Measurements from ENCODE around the gene CADM1. TPM values are rescaled to one million over a fixed set of nuclear protein-coding genes. Genes with fewer than 3 reads are reported as not detected.

The CADM1 gene
- total RNA-seq, 1 experiment from 2014 or later, result 0.79 TPM

GRCh38 chr11:115123641-115124040 lies 380.6 kb downstream of the CADM1 start:
- Histone ChIP-seq H3K4me3 (replicated peaks in 1 of 2; ENCODE audit: low read depth in 1 of 2, low read length in 2 of 2) (no peak overlapping the region), H3K9ac (ENCODE audit: low read length) (no peak overlapping the region), H3K79me2 (ENCODE audit: insufficient read depth, low read length) (no peaks in the 10 kb centered on the region), H3K27me3 (ENCODE audit: insufficient read depth, low read length) (no peaks in the 10 kb centered on the region), H3K4me1 (ENCODE audit: control insufficient read depth in 1 of 2, insufficient read depth in 2 of 2, low read length in 2 of 2) (no peaks in the 10 kb centered on the region), H4K20me1 (ENCODE audit: insufficient read depth) (no peaks in the 10 kb centered on the region), H3K4me2 (ENCODE audit: low read length) (no peak overlapping the region), H3K9me3 (ENCODE audit: control insufficient read depth in 1 of 2, insufficient read depth in 1 of 2, low read depth in 1 of 2, low read length in 2 of 2) (no peaks in the 10 kb centered on the region; a peak in 1 of 4 replicates), H3K9me2 (ENCODE audit: insufficient read depth) (no peaks in the 10 kb centered on the region), H2AFZ (ENCODE audit: low read depth, low read length, poor library complexity, severe bottlenecking) (no peak overlapping the region), H3K36me3 (ENCODE audit: control insufficient read depth in 1 of 2, insufficient read depth in 2 of 2, low read length in 2 of 2) (no peaks in the 10 kb centered on the region), H3K27ac (ENCODE audit: low read depth, low read length) (no peak overlapping the region)
- intact Hi-C loops (cut with micrococcal nuclease), result no loop called here
- DNase-seq (ENCODE audit: low read depth, low spot score) (no peak), ATAC-seq (no peak)
- TF ChIP-seq SRF (IDR thresholded peaks at IDR 0.05; ENCODE audit: low read depth), result no peak
- TF ChIP-seq SIN3A (IDR thresholded peaks at IDR 0.05; ENCODE audit: low read depth), result no peak
- TF ChIP-seq CTCF (IDR thresholded peaks at IDR 0.05 in 2 of 3, conservative IDR thresholded peaks at IDR 0.05 in 1 of 3; ENCODE audit: borderline replicate concordance in 1 of 3, insufficient read depth in 1 of 3, low read depth in 2 of 3, low read length in 2 of 3), result no peak
- no peak for TF ChIP-seq CEBPB (IDR thresholded peaks at IDR 0.05; ENCODE audit: low read depth)
- no peak for TF ChIP-seq FOSL1 (IDR thresholded peaks at IDR 0.05; ENCODE audit: low read depth)
- TF ChIP-seq CBX3 (IDR thresholded peaks at IDR 0.05; ENCODE audit: low read depth), result no peak
- no peak for TF ChIP-seq SP1 (IDR thresholded peaks at IDR 0.05; ENCODE audit: low read depth)
- TF ChIP-seq, protein P1, sequence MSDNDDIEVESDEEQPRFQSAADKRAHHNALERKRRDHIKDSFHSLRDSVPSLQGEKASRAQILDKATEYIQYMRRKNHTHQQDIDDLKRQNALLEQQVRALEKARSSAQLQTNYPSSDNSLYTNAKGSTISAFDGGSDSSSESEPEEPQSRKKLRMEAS (IDR thresholded peaks at IDR 0.05), result no peak
- no peak for TF ChIP-seq JUND (IDR thresholded peaks at IDR 0.05)
- no peak for TF ChIP-seq EZH2 (IDR thresholded peaks at IDR 0.05)
- TF ChIP-seq POLR2A (IDR thresholded peaks at IDR 0.05; ENCODE audit: borderline replicate concordance, extremely low read depth, insufficient read depth, insufficient read length), result no peak
- TF ChIP-seq ELF1 (IDR thresholded peaks at IDR 0.05; ENCODE audit: borderline replicate concordance, low read depth), result no peak
- TF ChIP-seq RAD21 (IDR thresholded peaks at IDR 0.05; ENCODE audit: low read depth), result no peak
- TF ChIP-seq, protein P2, sequence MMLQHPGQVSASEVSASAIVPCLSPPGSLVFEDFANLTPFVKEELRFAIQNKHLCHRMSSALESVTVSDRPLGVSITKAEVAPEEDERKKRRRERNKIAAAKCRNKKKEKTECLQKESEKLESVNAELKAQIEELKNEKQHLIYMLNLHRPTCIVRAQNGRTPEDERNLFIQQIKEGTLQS (IDR thresholded peaks at IDR 0.05), result no peak
- no peak for TF ChIP-seq YY1 (IDR thresholded peaks at IDR 0.05; ENCODE audit: extremely low read depth, insufficient replicate concordance, low read depth, low read length)
- POLR2A ChIA-PET, result no interaction called here
- BruUV-seq (replicated peaks), result no TSS peak
- RAD21 ChIA-PET (ENCODE audit: low non-redundant PET in 1 of 2, low total read pairs in 2 of 2, uncharacterized antibody in 2 of 2, unreplicated experiment in 2 of 2), result no interaction called here
- CTCF ChIA-PET, result no interaction called here

Data from HCT116 (cell line).